Heart left ventricle (tissue), 13 donors: ENCODE data around the gene SPSB1.

Source experiments
- POLR2A ChIP-seq, 2 donors: fragments of 450-650 bp; IDR thresholded peaks; one replicate each; pipeline ENCODE4 v1.6.1; 2017; ENCODE audit warnings: antibody characterized with exemption in 2 of 2, mild to moderate bottlenecking in 2 of 2, moderate library complexity in 2 of 2
- TF ChIP-seq, protein P1 (sequence below), 12 donors: fragments of 200-600 bp; sonication (generic) in 4 of 12; IDR thresholded peaks; one replicate each; pipeline versions ENCODE4 v1.5.0 to v1.8.0; 2018 to 2022; ENCODE audit warnings: antibody characterized with exemption in 12 of 12, mild to moderate bottlenecking in 5 of 12
- donor health status: ischemic (EF 13 %, LVEDD 7.1; RV severe dilation, severe dysfunction).
- donor health status: DM: no; HTN: yes; CAD: no.
- donor health status: DM: no; HTN: no; CAD: no.
- donor health status: ischemic (EF 25% LVEDD 6.9; RV normal size, moderate dysfunction).
- donor health status: ischemic (EF 25% LVEDD 5.7; RV mildly dilated, moderate dysfunction).
- donor health status: ischemic (EF 35%, LVEDD 5.7; RV mildly dilated, moderate dysfunction).
- donor health status: nonischemic (EF 11% LVEDD 7.7; RV severe dilation, severe dysfunction).
- donor health status: DM: yes; HTN: yes; CAD: no.
- donor health status: PGD.
- donor health status: ischemic (EF 29% LVEDD 5.4; RV normal size, mild dysfunction).
- donor health status: nonischemic (EF 23%, LVEDD 6.1; RV moderate dilation, normal function).

- TF ChIP-seq, protein P1, sequence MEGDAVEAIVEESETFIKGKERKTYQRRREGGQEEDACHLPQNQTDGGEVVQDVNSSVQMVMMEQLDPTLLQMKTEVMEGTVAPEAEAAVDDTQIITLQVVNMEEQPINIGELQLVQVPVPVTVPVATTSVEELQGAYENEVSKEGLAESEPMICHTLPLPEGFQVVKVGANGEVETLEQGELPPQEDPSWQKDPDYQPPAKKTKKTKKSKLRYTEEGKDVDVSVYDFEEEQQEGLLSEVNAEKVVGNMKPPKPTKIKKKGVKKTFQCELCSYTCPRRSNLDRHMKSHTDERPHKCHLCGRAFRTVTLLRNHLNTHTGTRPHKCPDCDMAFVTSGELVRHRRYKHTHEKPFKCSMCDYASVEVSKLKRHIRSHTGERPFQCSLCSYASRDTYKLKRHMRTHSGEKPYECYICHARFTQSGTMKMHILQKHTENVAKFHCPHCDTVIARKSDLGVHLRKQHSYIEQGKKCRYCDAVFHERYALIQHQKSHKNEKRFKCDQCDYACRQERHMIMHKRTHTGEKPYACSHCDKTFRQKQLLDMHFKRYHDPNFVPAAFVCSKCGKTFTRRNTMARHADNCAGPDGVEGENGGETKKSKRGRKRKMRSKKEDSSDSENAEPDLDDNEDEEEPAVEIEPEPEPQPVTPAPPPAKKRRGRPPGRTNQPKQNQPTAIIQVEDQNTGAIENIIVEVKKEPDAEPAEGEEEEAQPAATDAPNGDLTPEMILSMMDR (IDR thresholded peaks at IDR 0.05): no peak
- no peak for TF ChIP-seq POLR2A (IDR thresholded peaks at IDR 0.05)
Measured at GRCh38 chr1:9306006-9306405, 13.3 kb downstream of the SPSB1 start.
